ENCODE data around the gene CPT1A. TPM values are rescaled to one million over a fixed set of nuclear protein-coding genes. Genes with fewer than 3 reads are reported as not detected.

The CPT1A gene
- total RNA-seq, 1 donor from 2014 or later = 0.54 TPM

DNA sequence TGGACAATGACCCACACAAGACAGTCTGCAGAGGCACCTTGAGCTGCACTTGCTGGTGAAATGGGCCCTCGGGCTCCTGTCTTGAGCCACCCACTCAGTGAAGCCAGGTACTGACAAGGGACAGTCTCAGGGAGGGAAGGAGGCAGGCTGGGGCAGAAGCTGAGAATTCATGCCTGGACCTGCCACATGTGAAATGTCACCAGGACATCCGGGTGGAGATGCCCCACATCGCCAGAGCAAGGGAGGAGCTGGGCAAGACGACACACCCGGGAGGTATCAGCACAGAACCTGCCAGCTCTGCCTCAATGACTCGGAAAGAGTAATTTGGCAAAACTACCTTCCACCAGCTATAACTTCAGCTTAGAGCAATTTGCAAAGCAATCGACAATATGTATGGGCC lies 23.5 kb downstream of the CPT1A start:
- TF ChIP-seq CTCF (conservative IDR thresholded peaks at IDR 0.05) = no peak
- no peaks in the 10 kb centered on the region for H3K36me3 Mint-ChIP-seq (ENCODE audit: low read depth)
- no peaks in the 10 kb centered on the region for H3K9me3 Mint-ChIP-seq
- no peak for DNase-seq (ENCODE audit: low read depth, low spot score)
- no peaks in the 10 kb centered on the region for H3K27me3 Mint-ChIP-seq (ENCODE audit: low read depth)
- H3K4me1 Mint-ChIP-seq = no peaks in the 10 kb centered on the region
- H3K27ac Mint-ChIP-seq (ENCODE audit: unreplicated experiment) = peak overlapping the region; percentile 67
- H3K4me3 Mint-ChIP-seq = no peak overlapping the region

- no peak for TF ChIP-seq CTCF (conservative IDR thresholded peaks at IDR 0.05)
Observed at GRCh38 chr11:68817554-68817953, 24.2 kb downstream of the CPT1A start.

GRCh38 chr11:68816917-68817419 lies 24.7 kb downstream of the CPT1A start:
- no peak for DNase-seq (ENCODE audit: low read depth, low spot score)
- Mint-ChIP-seq H3K36me3 (ENCODE audit: low read depth) (no peaks in the 10 kb centered on the region), H3K27me3 (ENCODE audit: low read depth) (no peaks in the 10 kb centered on the region), H3K4me3 (no peak overlapping the region), H3K4me1 (no peaks in the 10 kb centered on the region), H3K9me3 (no peaks in the 10 kb centered on the region), H3K27ac (ENCODE audit: unreplicated experiment) (no peak overlapping the region)
- TF ChIP-seq CTCF (conservative IDR thresholded peaks at IDR 0.05) = no peak

More at GRCh38 chr11:68817554-68817953, 24.2 kb downstream of the CPT1A start:
- Mint-ChIP-seq H3K4me3 (no peak overlapping the region), H3K9me3 (no peaks in the 10 kb centered on the region), H3K27me3 (ENCODE audit: low read depth) (no peaks in the 10 kb centered on the region), H3K27ac (ENCODE audit: unreplicated experiment) (no peak overlapping the region), H3K36me3 (ENCODE audit: low read depth) (no peaks in the 10 kb centered on the region), H3K4me1 (no peaks in the 10 kb centered on the region)
- no peak for DNase-seq (ENCODE audit: low read depth, low spot score)

GRCh38 chr11:68816251-68816776 lies 25.4 kb downstream of the CPT1A start:
- DNase-seq (ENCODE audit: low read depth, low spot score) = no peak
- H3K27me3 Mint-ChIP-seq (ENCODE audit: low read depth) = no peaks in the 10 kb centered on the region
- no peak overlapping the region for H3K4me3 Mint-ChIP-seq
- H3K9me3 Mint-ChIP-seq = no peaks in the 10 kb centered on the region
- no peaks in the 10 kb centered on the region for H3K36me3 Mint-ChIP-seq (ENCODE audit: low read depth)
- no peak overlapping the region for H3K27ac Mint-ChIP-seq (ENCODE audit: unreplicated experiment)
- no peaks in the 10 kb centered on the region for H3K4me1 Mint-ChIP-seq
- TF ChIP-seq CTCF (conservative IDR thresholded peaks at IDR 0.05) = no peak

- Mint-ChIP-seq H3K4me1 (peaks cover 3% of the 10 kb centered on the region), H3K27me3 (ENCODE audit: low read depth) (no peaks in the 10 kb centered on the region), H3K9me3 (no peaks in the 10 kb centered on the region), H3K27ac (ENCODE audit: unreplicated experiment) (no peak overlapping the region), H3K36me3 (ENCODE audit: low read depth) (no peaks in the 10 kb centered on the region), H3K4me3 (no peak overlapping the region)
- TF ChIP-seq CTCF (conservative IDR thresholded peaks at IDR 0.05) = no peak
- no peak for DNase-seq (ENCODE audit: low read depth, low spot score)
Observed at GRCh38 chr11:68813773-68814172, 27.9 kb downstream of the CPT1A start.

Measured in neural crest cell (in vitro differentiated cells).